Fibroblast of lung (primary cell): ENCODE results near the gene IFIH1. TPM values are rescaled to one million over a fixed set of nuclear protein-coding genes. Genes with fewer than 3 reads are reported as not detected.

Experiments
- DNase-seq, 2 donors: peaks; one replicate each; pipeline versions ENCODE4 v3.0.0 to v3.0.0-alpha.2; 2010; ENCODE audit warnings: low read depth in 2 of 2
- H2AFZ ChIP-seq: 2 replicates; pipeline ENCODE4 v1.5.1; 2012; ENCODE audit warnings: low read length, control low read depth, inconsistent platforms
- H3K27ac ChIP-seq: 2 replicates; pipeline ENCODE4 v1.5.1; 2011; ENCODE audit warnings: low read length, control low read depth; ENCODE audit not compliant: insufficient read depth
- H3K27me3 ChIP-seq: 2 replicates; pipeline ENCODE4 v1.5.1; 2011; ENCODE audit warnings: mild to moderate bottlenecking, low read length; ENCODE audit not compliant: control insufficient read depth, insufficient read depth
- H3K36me3 ChIP-seq: 2 replicates; pipeline ENCODE4 v1.5.1; 2011; ENCODE audit warnings: low read length; ENCODE audit not compliant: control insufficient read depth, insufficient read depth
- H3K4me1 ChIP-seq: 2 replicates; pipeline ENCODE4 v1.5.1; 2011; ENCODE audit warnings: low read length; ENCODE audit not compliant: control insufficient read depth, insufficient read depth; ENCODE audit errors: extremely low read depth
- H3K4me2 ChIP-seq: 2 replicates; pipeline ENCODE4 v1.5.1; 2011; ENCODE audit warnings: low read length, control low read depth; ENCODE audit not compliant: insufficient read depth; ENCODE audit errors: extremely low read depth
- H3K4me3 ChIP-seq, 4 experiments: fragments of 200-600 bp in 1 of 4; sonication (generic) in 1 of 4; replicated peaks in 1 of 4; 2 replicates each; pipeline ENCODE4 v1.5.1; 2011 to 2016; ENCODE audit warnings: low read length in 4 of 4, low read depth in 3 of 4, mild to moderate bottlenecking in 3 of 4, control low read depth in 2 of 4, inconsistent platforms in 1 of 4, mixed read lengths in 1 of 4; ENCODE audit not compliant: insufficient read depth in 1 of 4; ENCODE audit errors: control extremely low read depth in 1 of 4
- H3K79me2 ChIP-seq: 2 replicates; pipeline ENCODE4 v1.5.1; 2012; ENCODE audit warnings: mild to moderate bottlenecking, low read length, inconsistent platforms; ENCODE audit not compliant: control insufficient read depth, insufficient read depth
- H3K9ac ChIP-seq: 2 replicates; pipeline ENCODE4 v1.5.1; 2011; ENCODE audit warnings: mild to moderate bottlenecking, low read length, control low read depth; ENCODE audit not compliant: insufficient read depth
- H3K9me3 ChIP-seq: 2 replicates; pipeline ENCODE4 v1.5.1; 2012; ENCODE audit warnings: low read depth, low read length; ENCODE audit not compliant: control insufficient read depth, insufficient read depth
- H4K20me1 ChIP-seq: 2 replicates; pipeline ENCODE4 v1.5.1; 2011; ENCODE audit warnings: low read length; ENCODE audit not compliant: control insufficient read depth, insufficient read depth; ENCODE audit errors: extremely low read depth
- CTCF ChIP-seq, 2 donors: IDR thresholded peaks in 1 of 2; conservative IDR thresholded peaks in 1 of 2; 1 replicate in 1 of 2; 2 replicates in 1 of 2; pipeline ENCODE4 v1.5.1; 2011 to 2012; ENCODE audit warnings: low read length in 2 of 2, control low read depth in 1 of 2, inconsistent platforms in 1 of 2, low read depth in 1 of 2, mild to moderate bottlenecking in 1 of 2
- EZH2 ChIP-seq: IDR thresholded peaks from 2 replicates; pipeline ENCODE4 v1.5.1; 2012; ENCODE audit warnings: low read length, control low read depth, mild to moderate bottlenecking; ENCODE audit errors: missing control alignments
- polyA plus RNA-seq, 2 donors: library from polyadenylated mRNA; depleted of rRNA in 1 of 2; stranded (reverse) in 1 of 2; unstranded in 1 of 2; fragments of >200 nt; gene quantifications; 2 replicates each; pipeline ENCODE4 v1.2.1, GENCODE V29; 2011 to 2012; ENCODE audit warnings: missing spikeins in 1 of 2
- total RNA-seq: library from RNA; depleted of rRNA; stranded (reverse); fragments of >200 nt; gene quantifications from 2 replicates; pipeline ENCODE4 v1.2.1, GENCODE V29; 2014

Gene IFIH1
- total and polyA plus RNA-seq, 2 donors (not counting 1 experiment from before 2014, with no cell fraction given): 4.2 to 11.4 TPM

GRCh38 chr2:162230761-162231160, 87.7 kb downstream of the IFIH1 start:
- H3K79me2 ChIP-seq: peaks cover 35% of the 10 kb centered on the region
- H3K36me3 ChIP-seq: peaks cover 5% of the 10 kb centered on the region
- H3K27ac ChIP-seq: no peak overlapping the region
- H2AFZ ChIP-seq: no peak overlapping the region
- H3K4me2 ChIP-seq: no peak overlapping the region
- no peak for TF ChIP-seq CTCF (conservative IDR thresholded peaks at IDR 0.05 in 1 of 2, IDR thresholded peaks at IDR 0.05 in 1 of 2; ENCODE audit: low read depth in 1 of 2, low read length in 2 of 2)
- no peak for TF ChIP-seq EZH2
- no peak overlapping the region for H3K9ac ChIP-seq
- H3K4me1 ChIP-seq: peaks cover 7% of the 10 kb centered on the region
- no peak overlapping the region for H3K4me3 ChIP-seq
- H3K9me3 ChIP-seq: no peaks in the 10 kb centered on the region
- no peaks in the 10 kb centered on the region for H3K27me3 ChIP-seq
- H4K20me1 ChIP-seq: no peaks in the 10 kb centered on the region
- no peak for DNase-seq

- H4K20me1 ChIP-seq: no peaks in the 10 kb centered on the region
- H3K79me2 ChIP-seq: peaks cover 25% of the 10 kb centered on the region
- H3K27me3 ChIP-seq: no peaks in the 10 kb centered on the region
- H3K4me3 ChIP-seq: no peak overlapping the region
- no peak overlapping the region for H3K9ac ChIP-seq
- H3K27ac ChIP-seq: no peak overlapping the region
- no peak overlapping the region for H2AFZ ChIP-seq
- peaks cover 2% of the 10 kb centered on the region for H3K4me1 ChIP-seq
- no peak overlapping the region for H3K4me2 ChIP-seq
- peak in 1 of 2 donors; percentile 31 for DNase-seq
- H3K9me3 ChIP-seq: no peaks in the 10 kb centered on the region
- no peak for TF ChIP-seq EZH2
- TF ChIP-seq CTCF (conservative IDR thresholded peaks at IDR 0.05 in 1 of 2, IDR thresholded peaks at IDR 0.05 in 1 of 2; ENCODE audit: low read depth in 1 of 2, low read length in 2 of 2): no peak
- H3K36me3 ChIP-seq: peaks cover 3% of the 10 kb centered on the region
Measured at GRCh38 chr2:162226836-162227235, 91.6 kb downstream of the IFIH1 start.

- no peak overlapping the region for H3K27ac ChIP-seq
- no peak overlapping the region for H3K4me2 ChIP-seq
- H3K79me2 ChIP-seq: no peaks in the 10 kb centered on the region
- peak; percentile 55 to 71 for DNase-seq
- no peaks in the 10 kb centered on the region for H3K27me3 ChIP-seq
- H3K9me3 ChIP-seq: no peaks in the 10 kb centered on the region
- H3K36me3 ChIP-seq: peaks cover 3% of the 10 kb centered on the region
- H4K20me1 ChIP-seq: no peaks in the 10 kb centered on the region
- H3K4me3 ChIP-seq: no peak overlapping the region
- no peak overlapping the region for H2AFZ ChIP-seq
- H3K9ac ChIP-seq: no peak overlapping the region
- TF ChIP-seq CTCF (conservative IDR thresholded peaks at IDR 0.05 in 1 of 2, IDR thresholded peaks at IDR 0.05 in 1 of 2; ENCODE audit: low read depth in 1 of 2, low read length in 2 of 2) (peak; percentile 72 to 93), EZH2 (no peak)
- H3K4me1 ChIP-seq: peaks cover 3% of the 10 kb centered on the region
Measured at GRCh38 chr2:162221064-162221463, 97.4 kb downstream of the IFIH1 start.
